ENCODE data around the gene PPP1R13B. TPM values are rescaled to one million over a fixed set of nuclear protein-coding genes. Genes with fewer than 3 reads are reported as not detected.

The PPP1R13B gene
- total and polyA plus RNA-seq, 2 donors from 2014 or later, result 15.1 to 69.4 TPM

GRCh38 chr14:103763730-103764488 is 83.5 kb downstream of the PPP1R13B start:
- H3K27me3 ChIP-seq (ENCODE audit: control insufficient read depth, insufficient read depth, low read length), result no peaks in the 10 kb centered on the region
- H3K27ac ChIP-seq (ENCODE audit: low read depth in 2 of 2, low read length in 2 of 2), result no peak overlapping the region
- FAIRE-seq (no peak), DNase-seq (no peak)
- TF ChIP-seq CTCF (IDR thresholded peaks at IDR 0.05; ENCODE audit: borderline replicate concordance, extremely low read depth, insufficient read depth), result no peak
- H3K4me1 ChIP-seq (ENCODE audit: control insufficient read depth in 2 of 3, insufficient read depth in 2 of 3, low read depth in 1 of 3, low read length in 3 of 3), result no peaks in the 10 kb centered on the region
- peaks cover 0 to 7% (median 6%) of the 10 kb centered on the region in 3 donors for H3K36me3 ChIP-seq (ENCODE audit: control insufficient read depth in 2 of 3, insufficient read depth in 3 of 3, low read length in 3 of 3)
- no peak overlapping the region for H3K9ac ChIP-seq (ENCODE audit: low read length in 3 of 3)
- no peaks in the 10 kb centered on the region for H3K9me3 ChIP-seq (ENCODE audit: control insufficient read depth in 2 of 3, insufficient read depth in 1 of 3, low read length in 3 of 3)
- intact Hi-C loops (cut with DNase I), result no loop called here
- no peak overlapping the region for H3K4me3 ChIP-seq (ENCODE audit: low read length in 3 of 3)

- FAIRE-seq (no peak), DNase-seq (no peak)
- intact Hi-C loops (cut with DNase I), result no loop called here
- no peaks in the 10 kb centered on the region for H3K27me3 ChIP-seq (ENCODE audit: control insufficient read depth, insufficient read depth, low read length)
- H3K9ac ChIP-seq (ENCODE audit: low read length in 3 of 3), result no peak overlapping the region
- no peaks in the 10 kb centered on the region for H3K4me1 ChIP-seq (ENCODE audit: control insufficient read depth in 2 of 3, insufficient read depth in 2 of 3, low read depth in 1 of 3, low read length in 3 of 3)
- TF ChIP-seq CTCF (IDR thresholded peaks at IDR 0.05; ENCODE audit: borderline replicate concordance, extremely low read depth, insufficient read depth), result no peak
- H3K4me3 ChIP-seq (ENCODE audit: low read length in 3 of 3), result no peak overlapping the region
- no peaks in the 10 kb centered on the region for H3K9me3 ChIP-seq (ENCODE audit: control insufficient read depth in 2 of 3, insufficient read depth in 1 of 3, low read length in 3 of 3)
- H3K36me3 ChIP-seq (ENCODE audit: control insufficient read depth in 2 of 3, insufficient read depth in 3 of 3, low read length in 3 of 3), result peaks cover 0 to 7% (median 6%) of the 10 kb centered on the region in 3 donors
- H3K27ac ChIP-seq (ENCODE audit: low read depth in 2 of 2, low read length in 2 of 2), result no peak overlapping the region
Observed at GRCh38 chr14:103762541-103762940, 84.8 kb downstream of the PPP1R13B start.

GRCh38 chr14:103762036-103762435 is 85.3 kb downstream of the PPP1R13B start:
- Histone ChIP-seq H3K4me1 (ENCODE audit: control insufficient read depth in 2 of 3, insufficient read depth in 2 of 3, low read depth in 1 of 3, low read length in 3 of 3) (no peaks in the 10 kb centered on the region), H3K27ac (ENCODE audit: low read depth in 2 of 2, low read length in 2 of 2) (no peak overlapping the region), H3K36me3 (ENCODE audit: control insufficient read depth in 2 of 3, insufficient read depth in 3 of 3, low read length in 3 of 3) (peaks cover 0 to 7% (median 6%) of the 10 kb centered on the region in 3 donors), H3K9me3 (ENCODE audit: control insufficient read depth in 2 of 3, insufficient read depth in 1 of 3, low read length in 3 of 3) (no peaks in the 10 kb centered on the region), H3K4me3 (ENCODE audit: low read length in 3 of 3) (no peak overlapping the region), H3K9ac (ENCODE audit: low read length in 3 of 3) (no peak overlapping the region), H3K27me3 (ENCODE audit: control insufficient read depth, insufficient read depth, low read length) (no peaks in the 10 kb centered on the region)
- FAIRE-seq (no peak), DNase-seq (no peak)
- no peak for TF ChIP-seq CTCF (IDR thresholded peaks at IDR 0.05; ENCODE audit: borderline replicate concordance, extremely low read depth, insufficient read depth)
- intact Hi-C loops (cut with DNase I), result no loop called here
